BE2C (cell line): ENCODE measurements around the gene USP36.

ENCODE experiments used
- DNase-seq: peaks from one replicate; pipeline ENCODE4 v3.0.0-alpha.2; 2020
- H3K27me3 ChIP-seq: fragments of 250-450 bp; sonication (Bioruptor Pico); 2 replicates; pipeline ENCODE4 v1.5.1; 2020; ENCODE audit warnings: mild to moderate bottlenecking
- H3K36me3 ChIP-seq: fragments of 250-450 bp; sonication (Bioruptor Pico); 2 replicates; pipeline ENCODE4 v1.5.1; 2020; ENCODE audit warnings: mild to moderate bottlenecking
- H3K4me1 ChIP-seq: fragments of 250-450 bp; sonication (Bioruptor Pico); 2 replicates; pipeline ENCODE4 v1.5.1; 2020
- H3K4me3 ChIP-seq: 2 replicates; pipeline ENCODE4 v1.5.1; 2011; ENCODE audit warnings: low read depth, low read length
- H3K9me3 ChIP-seq: fragments of 250-450 bp; sonication (Bioruptor Pico); 2 replicates; pipeline ENCODE4 v1.5.1; 2020
- TF ChIP-seq, protein P1 (sequence below): IDR thresholded peaks from 2 replicates; pipeline ENCODE4 v1.5.1; 2012; ENCODE audit warnings: mild to moderate bottlenecking, low read depth, low read length

USP36 gene

DNA sequence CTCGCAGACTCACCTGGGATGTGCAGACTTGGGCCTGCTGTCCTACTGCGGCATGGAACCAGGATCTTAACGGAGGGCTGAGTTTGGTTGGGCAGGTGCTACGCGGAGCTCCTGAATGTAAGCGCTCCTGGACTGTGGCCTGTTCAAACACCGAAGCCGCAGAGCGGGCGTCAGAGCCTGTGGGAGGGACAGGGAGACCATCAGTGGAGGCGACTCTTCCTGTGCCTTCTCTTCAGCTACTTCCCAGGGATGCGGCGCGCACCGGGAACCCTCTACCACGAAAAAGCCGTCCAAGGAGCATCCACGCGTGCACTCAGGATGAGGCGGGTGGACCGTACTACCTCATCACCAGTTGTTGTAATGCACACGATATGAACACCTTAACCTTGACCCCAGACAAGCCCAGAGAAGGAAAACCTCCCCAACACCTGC, 2.0 kb downstream of the USP36 start:
- H3K36me3 ChIP-seq: peaks cover 39% of the 10 kb centered on the region
- no peaks in the 10 kb centered on the region for H3K27me3 ChIP-seq
- no peak for DNase-seq
- no peaks in the 10 kb centered on the region for H3K9me3 ChIP-seq
- TF ChIP-seq, protein P1, sequence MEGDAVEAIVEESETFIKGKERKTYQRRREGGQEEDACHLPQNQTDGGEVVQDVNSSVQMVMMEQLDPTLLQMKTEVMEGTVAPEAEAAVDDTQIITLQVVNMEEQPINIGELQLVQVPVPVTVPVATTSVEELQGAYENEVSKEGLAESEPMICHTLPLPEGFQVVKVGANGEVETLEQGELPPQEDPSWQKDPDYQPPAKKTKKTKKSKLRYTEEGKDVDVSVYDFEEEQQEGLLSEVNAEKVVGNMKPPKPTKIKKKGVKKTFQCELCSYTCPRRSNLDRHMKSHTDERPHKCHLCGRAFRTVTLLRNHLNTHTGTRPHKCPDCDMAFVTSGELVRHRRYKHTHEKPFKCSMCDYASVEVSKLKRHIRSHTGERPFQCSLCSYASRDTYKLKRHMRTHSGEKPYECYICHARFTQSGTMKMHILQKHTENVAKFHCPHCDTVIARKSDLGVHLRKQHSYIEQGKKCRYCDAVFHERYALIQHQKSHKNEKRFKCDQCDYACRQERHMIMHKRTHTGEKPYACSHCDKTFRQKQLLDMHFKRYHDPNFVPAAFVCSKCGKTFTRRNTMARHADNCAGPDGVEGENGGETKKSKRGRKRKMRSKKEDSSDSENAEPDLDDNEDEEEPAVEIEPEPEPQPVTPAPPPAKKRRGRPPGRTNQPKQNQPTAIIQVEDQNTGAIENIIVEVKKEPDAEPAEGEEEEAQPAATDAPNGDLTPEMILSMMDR: no peak
- peak overlapping the region; percentile 94; the same call in 1 of the 2 replicates for H3K4me3 ChIP-seq
- H3K4me1 ChIP-seq: no peaks in the 10 kb centered on the region; the same call in 1 of the 2 replicates

DNA sequence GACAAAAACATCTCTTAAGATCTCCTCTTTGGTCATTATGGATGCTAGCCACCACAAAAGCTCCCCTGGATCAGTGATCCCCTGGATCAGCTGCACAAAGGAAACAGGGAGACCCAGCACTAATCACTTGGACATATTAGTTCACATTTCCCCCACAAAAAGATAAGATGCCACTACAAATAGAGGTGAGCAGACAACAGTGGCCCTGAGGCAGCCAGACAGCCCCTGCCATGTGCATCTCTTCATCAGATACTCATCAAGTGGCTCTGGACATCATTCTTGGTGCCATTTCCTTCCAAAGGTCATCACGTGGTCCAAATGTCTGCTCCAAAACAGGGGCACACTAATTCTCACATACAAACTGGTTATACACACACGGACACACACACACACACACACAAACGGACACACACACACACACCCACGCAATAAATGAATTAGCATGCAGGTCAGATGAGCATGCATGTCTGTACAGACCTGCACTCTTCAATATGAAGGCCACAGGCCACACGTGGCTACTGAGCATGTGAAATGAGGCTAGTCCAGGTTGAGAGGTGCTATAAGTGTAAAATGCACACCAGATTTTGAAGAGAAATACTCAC, 4.1 kb downstream of the USP36 start:
- Histone ChIP-seq H3K36me3 (peaks cover 60% of the 10 kb centered on the region), H3K4me1 (no peaks in the 10 kb centered on the region; the same call in 1 of the 2 replicates), H3K9me3 (no peaks in the 10 kb centered on the region), H3K27me3 (no peaks in the 10 kb centered on the region), H3K4me3 (no peak overlapping the region)
- TF ChIP-seq, protein P1: no peak
- DNase-seq: no peak

DNA sequence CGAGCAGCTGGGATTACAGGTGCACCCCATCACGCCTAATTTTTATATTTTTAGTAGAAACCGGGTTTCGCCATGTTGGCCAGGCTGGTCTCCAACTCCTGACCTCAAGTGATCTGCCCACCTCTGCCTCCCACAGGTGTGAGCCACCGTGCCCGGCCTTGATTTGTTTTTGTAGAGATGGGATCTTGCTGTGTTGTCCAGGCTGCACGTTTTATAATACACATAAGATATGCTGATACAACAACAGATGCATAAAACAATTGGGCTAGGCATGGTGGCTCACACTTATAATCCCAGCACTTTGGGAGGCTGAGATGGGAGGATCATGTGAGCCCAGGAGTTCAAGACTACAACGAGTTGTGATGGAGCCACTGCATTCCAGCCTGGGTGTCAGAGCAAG, 6.0 kb downstream of the USP36 start:
- no peaks in the 10 kb centered on the region for H3K9me3 ChIP-seq
- H3K36me3 ChIP-seq: peaks cover 78% of the 10 kb centered on the region
- TF ChIP-seq, protein P1: no peak

DNA sequence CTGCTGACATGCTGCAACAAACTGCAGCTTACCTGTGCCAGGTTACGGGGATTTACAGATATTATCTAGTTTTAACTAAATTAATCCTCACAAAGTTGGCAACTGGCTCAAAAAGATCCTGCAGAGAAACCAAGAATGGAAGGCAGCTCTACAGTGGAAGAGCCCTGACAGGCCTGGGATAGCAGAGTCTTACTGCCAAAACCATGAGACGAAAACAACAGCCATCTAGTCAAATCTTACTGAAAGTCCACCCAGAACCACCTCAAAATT, 8.1 kb downstream of the USP36 start:
- Histone ChIP-seq H3K36me3 (peaks cover 94% of the 10 kb centered on the region), H3K4me3 (no peak overlapping the region)
- TF ChIP-seq, protein P1: no peak

More for the DNA sequence above, 6.0 kb downstream of the USP36 start:
- Histone ChIP-seq H3K4me3 (no peak overlapping the region), H3K4me1 (no peaks in the 10 kb centered on the region; the same call in 1 of the 2 replicates), H3K27me3 (no peaks in the 10 kb centered on the region)
- no peak for DNase-seq

DNA sequence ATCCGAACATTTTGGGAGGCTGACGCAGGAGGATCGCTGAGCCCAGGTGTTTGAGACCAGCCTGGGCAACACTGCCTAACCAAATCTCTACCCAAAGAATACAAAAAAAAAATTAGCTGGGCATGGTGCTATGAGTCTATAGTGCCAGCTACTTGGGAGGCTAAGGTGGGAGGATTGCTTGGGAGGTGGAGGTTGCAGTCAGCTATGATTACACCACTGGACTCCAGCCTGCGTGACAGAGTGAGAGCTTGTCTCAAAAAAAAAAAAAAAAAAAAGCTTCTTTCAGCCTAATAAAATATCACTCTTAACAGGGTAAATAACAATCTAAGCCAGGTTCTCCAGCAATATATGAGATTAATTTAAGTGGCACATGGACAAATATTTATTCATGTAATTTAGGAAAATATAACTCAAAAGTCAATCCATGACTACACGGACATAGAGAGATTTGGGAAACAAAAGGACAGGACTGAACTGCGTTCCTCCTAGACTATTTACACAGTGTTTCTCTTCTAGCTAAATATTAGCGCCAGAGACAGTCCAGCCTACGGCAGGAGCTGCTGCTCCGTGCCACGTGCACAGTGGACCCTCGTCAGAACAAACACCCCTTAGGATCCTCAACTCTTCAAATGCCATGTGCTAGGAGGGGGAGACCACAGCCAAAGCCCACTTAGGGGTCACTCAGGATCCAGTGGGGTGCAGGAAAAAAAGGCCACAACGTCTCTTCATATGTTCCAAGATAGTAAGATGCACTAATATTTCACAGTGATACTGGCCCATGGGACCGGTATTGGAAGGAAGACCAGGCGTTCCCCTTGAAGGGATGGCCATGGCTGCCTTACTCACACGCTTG, 8.7 kb downstream of the USP36 start:
- Histone ChIP-seq H3K4me3 (no peak overlapping the region), H3K36me3 (peaks cover 93% of the 10 kb centered on the region), H3K27me3 (no peaks in the 10 kb centered on the region), H3K9me3 (no peaks in the 10 kb centered on the region), H3K4me1 (no peaks in the 10 kb centered on the region; the same call in 1 of the 2 replicates)
- TF ChIP-seq, protein P1: no peak
- no peak for DNase-seq

More for the DNA sequence above, 8.1 kb downstream of the USP36 start:
- Histone ChIP-seq H3K27me3 (no peaks in the 10 kb centered on the region), H3K9me3 (no peaks in the 10 kb centered on the region), H3K4me1 (no peaks in the 10 kb centered on the region; the same call in 1 of the 2 replicates)
- DNase-seq: no peak

DNA sequence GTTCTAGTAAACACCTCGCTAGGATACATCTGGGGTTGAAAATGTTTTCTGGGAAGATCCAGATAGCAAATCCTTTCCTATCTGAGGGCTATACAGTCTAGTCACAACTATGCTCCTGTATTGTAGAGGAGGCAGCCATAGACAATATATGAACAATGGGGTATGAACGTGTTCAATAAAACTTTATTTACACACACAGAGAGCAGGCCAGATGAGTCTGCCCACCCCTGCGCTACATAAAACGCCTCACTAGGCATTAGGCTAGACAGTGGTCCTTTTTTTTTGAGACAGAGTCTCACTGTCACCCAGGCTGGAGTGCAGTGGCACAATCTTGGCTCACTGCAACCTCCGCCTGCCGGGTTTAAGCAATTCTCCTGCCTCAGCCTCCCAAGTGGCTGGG, 11.1 kb downstream of the USP36 start:
- TF ChIP-seq, protein P1: no peak
- Histone ChIP-seq H3K27me3 (no peaks in the 10 kb centered on the region), H3K4me3 (no peak overlapping the region), H3K4me1 (no peaks in the 10 kb centered on the region), H3K9me3 (no peaks in the 10 kb centered on the region), H3K36me3 (peaks cover 95% of the 10 kb centered on the region)
- DNase-seq: no peak
